GM12865 (cell line): ENCODE results near the gene TRPC1.

Source experiments
- DNase-seq: peaks from one replicate; pipeline ENCODE4 v3.0.0; 2010; ENCODE audit warnings: low read depth
- H3K4me3 ChIP-seq: 2 replicates; pipeline ENCODE4 v1.5.1; 2011; ENCODE audit warnings: mild to moderate bottlenecking, low read depth, low read length, control low read depth
- CTCF ChIP-seq: IDR thresholded peaks from 2 replicates; pipeline ENCODE4 v1.5.1; 2011; ENCODE audit warnings: low read length, control low read depth, low read depth, inconsistent platforms; ENCODE audit not compliant: insufficient read depth; ENCODE audit errors: missing control alignments

TRPC1 gene

GRCh38 chr3:142782616-142783015 is 58.8 kb downstream of the TRPC1 start:
- peak; percentile 17 for DNase-seq
- H3K4me3 ChIP-seq, result no peak overlapping the region
- no peak for TF ChIP-seq CTCF

- no peak overlapping the region for H3K4me3 ChIP-seq
- no peak for TF ChIP-seq CTCF
- no peak for DNase-seq
These were observed 60.4 kb downstream of the TRPC1 start for GRCh38 chr3:142784228-142784627.

GRCh38 chr3:142785996-142786395 is 62.2 kb downstream of the TRPC1 start:
- DNase-seq, result no peak
- H3K4me3 ChIP-seq, result no peak overlapping the region
- TF ChIP-seq CTCF, result no peak

GRCh38 chr3:142787719-142788118 is 63.9 kb downstream of the TRPC1 start:
- no peak for DNase-seq
- no peak overlapping the region for H3K4me3 ChIP-seq
- TF ChIP-seq CTCF, result no peak

- H3K4me3 ChIP-seq, result no peak overlapping the region
- no peak for DNase-seq
- TF ChIP-seq CTCF, result no peak
These were observed 70.7 kb downstream of the TRPC1 start for GRCh38 chr3:142794508-142794907.

GRCh38 chr3:142795332-142795731 is 71.5 kb downstream of the TRPC1 start:
- H3K4me3 ChIP-seq, result no peak overlapping the region
- DNase-seq, result no peak
- TF ChIP-seq CTCF, result no peak

GRCh38 chr3:142796823-142797222 is 73.0 kb downstream of the TRPC1 start:
- DNase-seq, result no peak
- H3K4me3 ChIP-seq, result no peak overlapping the region
- TF ChIP-seq CTCF, result no peak
